Fibroblast of the conjunctiva (primary cell): Measurements from ENCODE around the gene ADGRL3.
"Not testable (repeated sequence)": the region's sequence is repeated elsewhere in the genome, so short reads cannot be mapped to it uniquely, and the experiment has no call there.

ENCODE experiments used
- DNase-seq: peaks from one replicate; pipeline ENCODE4 v3.0.0-alpha.2; 2010; ENCODE audit warnings: low read depth

The ADGRL3 gene

DNA sequence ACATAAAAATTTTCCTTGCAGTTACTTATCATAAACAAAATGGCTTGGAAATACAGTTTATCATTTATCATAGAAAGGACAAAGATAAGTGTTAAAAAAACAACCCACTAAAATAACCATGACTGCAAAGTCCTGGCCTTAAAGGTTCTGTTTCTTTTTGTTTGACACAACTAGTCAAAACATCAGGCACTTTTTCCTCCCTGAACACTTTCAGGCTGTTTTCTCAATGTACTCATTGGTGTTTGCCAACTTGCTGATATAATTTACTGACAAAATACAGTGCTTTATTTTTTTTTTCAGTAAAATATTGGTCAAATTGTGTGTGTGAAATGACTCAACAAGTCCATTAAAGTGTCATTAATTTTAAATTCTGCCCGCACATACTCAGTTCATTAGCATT lies 156.6 kb downstream of the ADGRL3 start:
- no peak for DNase-seq

DNA sequence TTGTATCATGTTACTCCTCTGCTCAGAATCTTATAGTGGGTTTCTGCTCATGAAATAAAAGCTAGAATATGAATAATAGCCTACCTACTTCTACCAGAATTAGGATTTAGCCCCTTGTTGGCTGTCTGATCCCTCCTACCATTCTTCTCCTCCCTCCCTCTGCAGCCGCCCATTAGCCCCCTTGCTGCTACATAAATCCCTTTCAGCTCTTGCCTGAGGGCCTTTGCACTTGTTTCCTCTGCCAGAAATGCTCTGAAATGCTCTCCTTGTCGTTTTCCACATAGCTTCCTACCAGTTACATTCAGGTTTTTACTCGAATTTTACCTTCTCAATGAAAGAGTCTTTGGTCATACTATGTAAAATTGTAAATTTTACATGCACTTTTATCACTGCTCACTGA lies 159.2 kb downstream of the ADGRL3 start:
- no peak for DNase-seq

GRCh38 chr4:61372817-61373216 lies 172.7 kb downstream of the ADGRL3 start:
- DNase-seq = not testable (repeated sequence)

GRCh38 chr4:61373901-61374440 lies 173.8 kb downstream of the ADGRL3 start:
- no peak for DNase-seq

DNA sequence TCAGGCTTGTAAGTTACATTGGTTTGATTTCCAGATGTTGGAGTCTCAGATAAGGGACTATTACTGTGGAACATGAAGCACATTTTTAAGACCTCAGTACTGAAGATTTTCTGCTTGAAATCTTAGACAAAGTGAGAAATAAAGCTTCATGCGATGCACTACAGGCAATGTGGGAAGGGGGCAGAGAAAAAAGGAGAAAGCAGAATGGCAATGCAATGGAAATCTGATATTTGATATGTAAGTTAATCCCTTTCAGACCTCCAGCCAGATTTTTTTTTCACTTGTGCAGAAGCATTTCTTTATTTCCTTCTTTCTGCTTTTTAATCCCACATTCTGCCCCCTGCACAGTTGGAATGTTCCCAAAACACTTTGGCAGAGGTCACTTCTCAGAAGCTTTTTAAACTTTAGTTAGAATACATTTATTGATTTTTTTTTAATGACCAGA lies 174.3 kb downstream of the ADGRL3 start:
- DNase-seq = peak; percentile 53

DNA sequence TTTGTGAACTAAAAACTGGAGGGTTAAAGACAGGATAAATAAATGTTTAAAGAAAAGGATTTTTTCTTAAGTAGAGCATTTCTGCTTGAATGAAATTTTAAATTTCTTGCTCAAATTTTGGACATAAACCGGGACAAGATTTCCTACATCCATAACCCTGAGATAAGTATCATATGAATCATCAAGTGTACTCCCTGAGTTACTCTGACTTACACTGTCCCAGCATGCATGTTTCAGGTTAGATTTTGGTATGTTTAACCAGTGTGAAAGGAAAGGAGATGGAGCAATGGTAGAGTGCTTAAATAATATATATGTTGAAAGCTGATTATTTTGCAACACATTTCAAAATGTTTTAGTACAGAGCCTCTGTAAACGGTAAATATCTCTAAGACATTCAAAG lies 175.2 kb downstream of the ADGRL3 start:
- DNase-seq = no peak

DNA sequence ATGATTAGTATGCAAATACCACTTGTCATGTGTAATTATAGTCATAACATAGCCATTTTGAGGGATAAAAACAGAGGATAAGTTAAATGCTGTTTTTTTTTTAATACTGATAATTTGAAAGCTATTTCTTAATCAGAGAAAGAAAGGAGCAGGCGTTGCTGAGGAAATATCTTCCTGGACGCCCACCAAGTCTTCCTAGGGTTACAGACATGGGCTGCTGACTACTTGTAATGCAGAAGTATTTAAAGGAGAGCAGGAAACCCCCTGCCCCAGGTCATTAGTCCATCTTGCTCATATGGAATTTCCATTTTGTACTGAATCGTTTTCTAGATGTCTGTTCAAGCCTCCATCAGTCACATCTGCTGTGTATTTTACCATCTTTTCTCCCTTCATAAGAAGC lies 176.2 kb downstream of the ADGRL3 start:
- no peak for DNase-seq

DNA sequence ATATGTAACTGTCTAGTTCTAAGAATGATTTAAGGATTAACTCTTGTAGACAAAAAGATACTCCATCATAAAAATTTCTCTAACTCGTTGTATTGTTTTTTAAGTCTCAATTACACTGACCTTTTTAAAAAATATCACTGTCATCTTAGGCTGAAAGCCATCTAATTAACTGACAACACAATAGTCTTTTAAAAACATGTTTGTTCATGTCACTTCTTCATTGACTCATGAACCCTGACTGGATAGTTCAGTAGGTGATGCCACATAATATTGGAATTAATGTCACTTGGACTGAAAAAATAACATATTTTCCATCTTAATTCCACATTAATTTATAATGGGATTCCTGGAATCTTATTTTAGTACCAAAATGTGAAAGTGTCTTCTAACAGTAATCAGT lies 179.3 kb downstream of the ADGRL3 start:
- DNase-seq = no peak

DNA sequence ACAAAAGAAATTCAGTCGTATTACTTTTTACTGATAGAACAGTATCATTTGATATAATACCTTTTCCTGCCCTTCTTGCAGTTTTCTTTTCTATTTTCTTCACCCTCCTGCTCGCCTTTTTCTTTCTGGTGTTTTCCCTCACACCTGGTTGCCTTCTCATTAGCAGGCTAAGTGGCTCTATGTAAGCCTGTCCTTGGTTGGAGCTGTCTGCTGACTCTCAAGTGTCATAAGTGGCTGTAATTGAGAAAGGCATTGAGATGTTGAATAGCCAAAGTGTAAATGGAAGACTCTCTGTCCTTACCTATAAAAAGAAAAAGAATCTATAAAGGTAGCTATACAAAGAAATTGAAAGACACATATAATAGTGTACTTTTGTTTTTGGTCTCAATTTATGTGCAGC lies 180.7 kb downstream of the ADGRL3 start:
- DNase-seq = no peak

- DNase-seq = no peak
Measured at GRCh38 chr4:61385256-61385655, 185.1 kb downstream of the ADGRL3 start.

GRCh38 chr4:61387372-61387771 lies 187.2 kb downstream of the ADGRL3 start:
- DNase-seq = not testable (repeated sequence)

DNA sequence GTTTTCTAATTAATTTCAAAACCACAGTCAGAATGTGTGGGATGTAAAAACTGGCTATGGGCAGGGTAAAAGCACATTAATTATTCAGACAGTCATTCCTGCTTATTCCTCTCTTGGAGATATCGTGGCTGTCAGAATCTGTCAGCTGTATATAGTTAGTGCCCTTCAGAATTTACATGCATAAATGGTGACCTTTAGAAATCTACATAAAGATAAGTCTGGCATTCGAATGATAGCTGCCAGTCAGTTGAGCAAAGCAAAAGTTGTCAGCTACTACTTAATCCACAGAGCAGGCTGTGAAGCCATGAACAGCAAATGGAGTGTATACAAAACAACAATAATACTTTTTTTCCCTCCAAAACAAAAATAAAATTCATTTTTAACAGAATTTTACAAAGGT lies 189.5 kb downstream of the ADGRL3 start:
- DNase-seq = no peak

GRCh38 chr4:61395754-61396153 lies 195.6 kb downstream of the ADGRL3 start:
- no peak for DNase-seq

GRCh38 chr4:61397174-61397573 lies 197.0 kb downstream of the ADGRL3 start:
- DNase-seq = no peak

- no peak for DNase-seq
Measured at GRCh38 chr4:61400439-61401038, 200.4 kb downstream of the ADGRL3 start.

- DNase-seq = no peak
Measured at GRCh38 chr4:61401771-61402170, 201.6 kb downstream of the ADGRL3 start.

GRCh38 chr4:61405307-61405706 lies 205.2 kb downstream of the ADGRL3 start:
- no peak for DNase-seq

GRCh38 chr4:61406677-61407076 lies 206.6 kb downstream of the ADGRL3 start:
- DNase-seq = no peak

DNA sequence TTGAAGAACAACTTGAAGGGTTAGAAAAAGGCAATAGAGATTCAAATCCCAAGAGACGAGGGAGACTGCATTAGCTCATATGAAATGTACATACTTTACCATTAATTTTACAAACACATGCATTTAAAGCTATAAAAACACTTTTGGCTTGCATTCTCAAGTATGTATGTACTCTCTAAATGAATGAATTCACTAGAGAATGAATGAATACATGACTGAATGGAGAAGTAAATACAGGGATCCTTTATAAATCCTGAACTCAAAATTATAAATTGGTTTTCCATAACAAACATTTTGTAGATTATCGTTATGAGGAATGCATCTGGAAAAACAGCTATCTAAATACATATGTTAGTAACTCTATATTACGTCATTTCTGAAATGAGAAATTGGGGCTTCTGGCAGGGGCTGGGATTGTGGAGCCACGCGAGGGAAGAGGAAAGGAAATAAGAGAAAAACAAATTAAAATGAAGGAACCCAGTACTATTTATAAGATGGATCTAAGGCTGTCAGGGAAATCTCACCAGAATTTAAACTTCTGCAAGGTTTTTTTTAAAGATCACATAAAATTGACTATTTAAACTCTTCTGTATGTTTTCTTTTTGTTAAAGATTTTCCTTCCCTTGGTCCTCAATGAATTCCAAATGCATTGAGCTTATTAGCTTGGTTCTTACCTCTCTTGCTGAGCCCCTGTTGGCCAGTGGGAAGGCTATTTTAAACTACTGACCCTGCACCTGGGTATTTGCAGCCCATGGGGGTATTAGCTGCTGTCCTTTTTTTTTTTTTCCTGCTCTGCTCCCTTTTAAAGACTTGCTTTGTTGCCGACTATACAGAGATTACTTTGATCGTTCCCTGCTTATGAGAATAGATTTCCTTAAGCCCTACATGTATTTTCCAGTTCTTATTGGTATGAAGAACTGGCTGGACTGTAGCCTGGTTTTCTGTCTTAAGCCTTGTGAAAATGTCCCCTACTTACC lies 207.8 kb downstream of the ADGRL3 start:
- DNase-seq = no peak

- DNase-seq = no peak
Measured at GRCh38 chr4:61408861-61409260, 208.7 kb downstream of the ADGRL3 start.

DNA sequence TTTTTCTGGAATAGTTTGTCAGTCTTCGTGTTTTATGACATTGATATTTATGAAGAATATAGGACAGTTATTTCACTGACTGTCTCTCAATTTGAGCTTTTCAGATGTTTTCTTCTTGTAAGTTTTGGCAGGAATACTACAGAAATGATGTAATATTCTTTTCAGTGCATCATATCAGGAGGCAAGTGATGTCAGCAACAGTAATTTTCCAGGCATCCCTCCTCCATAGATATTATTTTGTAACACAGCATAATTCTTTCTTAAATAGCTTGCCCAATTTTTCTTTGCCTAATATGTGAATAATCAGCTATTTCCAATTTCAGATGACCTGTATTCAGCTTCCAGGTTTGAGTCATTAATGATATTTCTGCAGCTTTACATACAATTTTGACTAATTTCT lies 211.1 kb downstream of the ADGRL3 start:
- DNase-seq = no peak

- DNase-seq = no peak
Measured at GRCh38 chr4:61425315-61425714, 225.2 kb downstream of the ADGRL3 start.

DNA sequence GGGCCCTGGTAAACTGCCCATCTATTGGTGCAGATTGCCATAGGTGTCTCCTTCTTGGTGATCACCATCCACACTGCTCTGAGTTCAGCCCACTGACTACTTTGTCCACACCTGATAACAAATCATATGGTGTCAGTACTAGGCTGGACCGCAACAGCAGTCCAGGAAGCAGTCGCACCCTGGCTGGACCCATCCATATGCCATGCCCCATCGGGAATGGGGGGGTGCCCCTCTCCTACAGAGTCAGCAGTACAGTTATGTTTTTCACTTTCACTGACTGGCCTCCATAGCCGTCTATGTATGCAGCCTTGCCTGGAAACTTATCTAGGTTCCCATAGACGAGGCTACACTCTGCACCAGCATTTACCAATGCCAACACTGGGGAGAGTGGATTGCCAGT lies 226.1 kb downstream of the ADGRL3 start:
- DNase-seq = no peak
